Fibroblast of mammary gland (primary cell): Measurements from ENCODE around the gene FAM151A.

ENCODE experiments used
- DNase-seq: peaks from one replicate; pipeline ENCODE4 v3.0.0-alpha.2; 2010; ENCODE audit warnings: low read depth
- H3K4me3 ChIP-seq: 2 replicates; pipeline ENCODE4 v1.5.1; 2011; ENCODE audit warnings: low read depth, mild to moderate bottlenecking, low read length, moderate library complexity; ENCODE audit not compliant: control insufficient read depth
- CTCF ChIP-seq: conservative IDR thresholded peaks from 2 replicates; pipeline ENCODE4 v1.5.1; 2011; ENCODE audit warnings: low read depth, low read length, inconsistent platforms; ENCODE audit not compliant: control insufficient read depth, insufficient read depth

The FAM151A gene

GRCh38 chr1:54608566-54609230 lies 14.6 kb downstream of the FAM151A start:
- DNase-seq: no peak
- H3K4me3 ChIP-seq: no peak overlapping the region
- no peak for TF ChIP-seq CTCF

- no peak for DNase-seq
- H3K4me3 ChIP-seq: no peak overlapping the region
- TF ChIP-seq CTCF: no peak
Observed at GRCh38 chr1:54607821-54608565, 15.3 kb downstream of the FAM151A start.

GRCh38 chr1:54606990-54607325 lies 16.4 kb downstream of the FAM151A start:
- no peak for DNase-seq
- no peak overlapping the region for H3K4me3 ChIP-seq
- no peak for TF ChIP-seq CTCF

GRCh38 chr1:54606096-54606989 lies 17.0 kb downstream of the FAM151A start:
- no peak for TF ChIP-seq CTCF
- no peak for DNase-seq
- H3K4me3 ChIP-seq: no peak overlapping the region

- H3K4me3 ChIP-seq: no peak overlapping the region
- no peak for TF ChIP-seq CTCF
- no peak for DNase-seq
Observed at GRCh38 chr1:54604572-54605370, 18.6 kb downstream of the FAM151A start.

GRCh38 chr1:54604051-54604450 lies 19.3 kb downstream of the FAM151A start:
- no peak for TF ChIP-seq CTCF
- no peak for DNase-seq
- no peak overlapping the region for H3K4me3 ChIP-seq
